Keratinocyte (primary cell): Measurements from ENCODE around the gene NEDD8. TPM values are rescaled to one million over a fixed set of nuclear protein-coding genes. Genes with fewer than 3 reads are reported as not detected.

Source experiments
- DNase-seq: peaks from one replicate; pipeline ENCODE4 v3.0.0-alpha.2; 2011; ENCODE audit warnings: low read depth, missing footprints, low spot score
- FAIRE-seq: peaks from 2 replicates; lab custom pipeline; 2011; peaks lifted over from hg19 to GRCh38; lab: Jason Lieb, UNC
- H2AFZ ChIP-seq: 2 replicates; pipeline ENCODE4 v1.6.0; 2012; ENCODE audit warnings: low read length, control low read depth, inconsistent platforms; ENCODE audit not compliant: control insufficient read depth
- H3K27ac ChIP-seq: 2 replicates; pipeline ENCODE4 v1.5.1; 2011; ENCODE audit warnings: low read length; ENCODE audit not compliant: control insufficient read depth, insufficient read depth
- H3K27me3 ChIP-seq: 3 replicates; pipeline ENCODE4 v1.6.0; 2011; ENCODE audit warnings: low read length; ENCODE audit not compliant: control insufficient read depth, insufficient read depth; ENCODE audit errors: extremely low read depth
- H3K36me3 ChIP-seq, 2 experiments: 2 replicates in 1 of 2; 3 replicates in 1 of 2; pipeline ENCODE4 v1.5.1; 2011; ENCODE audit warnings: low read length in 2 of 2, mild to moderate bottlenecking in 1 of 2; ENCODE audit not compliant: control insufficient read depth in 2 of 2, insufficient read depth in 2 of 2; ENCODE audit errors: extremely low read depth in 1 of 2
- H3K4me1 ChIP-seq: 3 replicates; pipeline ENCODE4 v1.5.1; 2011; ENCODE audit warnings: low read length; ENCODE audit not compliant: control insufficient read depth, insufficient read depth; ENCODE audit errors: extremely low read depth
- H3K4me2 ChIP-seq: 3 replicates; pipeline ENCODE4 v1.6.0; 2011; ENCODE audit warnings: low read depth, low read length; ENCODE audit not compliant: control insufficient read depth, insufficient read depth; ENCODE audit errors: extremely low read depth
- H3K4me3 ChIP-seq, 3 experiments: fragments of 200-600 bp in 1 of 3; sonication (generic) in 1 of 3; 2 replicates in 2 of 3; 3 replicates in 1 of 3; pipeline ENCODE4 v1.5.1; 2011 to 2016; ENCODE audit warnings: low read length in 3 of 3, mild to moderate bottlenecking in 3 of 3, control low read depth in 2 of 3, inconsistent platforms in 1 of 3, low read depth in 1 of 3, mixed read lengths in 1 of 3, mixed run types in 1 of 3, moderate library complexity in 1 of 3; ENCODE audit not compliant: control insufficient read depth in 2 of 3, insufficient read depth in 2 of 3; ENCODE audit errors: extremely low read depth in 1 of 3
- H3K79me2 ChIP-seq: 2 replicates; pipeline ENCODE4 v1.6.0; 2012; ENCODE audit warnings: low read length; ENCODE audit not compliant: control insufficient read depth, insufficient read depth
- H3K9ac ChIP-seq: 3 replicates; pipeline ENCODE4 v1.6.0; 2011; ENCODE audit warnings: low read length; ENCODE audit not compliant: control insufficient read depth, insufficient read depth; ENCODE audit errors: extremely low read depth
- H3K9me1 ChIP-seq: 3 replicates; pipeline ENCODE4 v1.6.0; 2011; ENCODE audit warnings: low read length; ENCODE audit not compliant: control insufficient read depth, insufficient read depth; ENCODE audit errors: extremely low read depth
- H3K9me3 ChIP-seq: 2 replicates; pipeline ENCODE4 v1.5.1; 2012; ENCODE audit warnings: low read depth, low read length; ENCODE audit not compliant: control insufficient read depth
- H4K20me1 ChIP-seq: 3 replicates; pipeline ENCODE4 v1.6.0; 2011; ENCODE audit warnings: low read length; ENCODE audit not compliant: control insufficient read depth, insufficient read depth; ENCODE audit errors: extremely low read depth
- CTCF ChIP-seq, 3 experiments: IDR thresholded peaks in 1 of 3; conservative IDR thresholded peaks in 1 of 3; optimal IDR thresholded peaks in 1 of 3; 2 replicates in 2 of 3; 3 replicates in 1 of 3; pipeline versions ENCODE3 to v1.5.1; 2011; ENCODE audit warnings: low read length in 3 of 3, mild to moderate bottlenecking in 3 of 3, moderate library complexity in 2 of 3, control low read depth in 1 of 3, inconsistent platforms in 1 of 3; ENCODE audit not compliant: insufficient read depth in 2 of 3; ENCODE audit errors: extremely low read depth in 1 of 3
- EZH2 ChIP-seq: IDR thresholded peaks from one replicate; pipeline ENCODE4 v1.6.1; 2012; ENCODE audit warnings: inconsistent platforms, mild to moderate bottlenecking, low read length, moderate library complexity
- dilution Hi-C: fragments of 300-500 bp; cut with MboI; formaldehyde crosslinking; loops from one replicate; pipeline ENCODE4 v1.7.0; 2020; ENCODE audit warnings: low sequenced_read_pairs; ENCODE audit not compliant: extremely low pct_ligation_motif_present
- polyA plus RNA-seq, 5 experiments: library from polyadenylated mRNA; depleted of rRNA in 3 of 5; stranded (reverse) in 3 of 5; stranded (forward) in 1 of 5; unstranded in 1 of 5; fragments of >200 nt; gene quantifications; 1 replicate in 1 of 5; 2 replicates in 3 of 5; 3 replicates in 1 of 5; pipeline versions ENCODE4 v1.2.1 to v1.2.3, GENCODE V29; 2011 to 2012; ENCODE audit warnings: missing spikeins in 2 of 5, low read depth in 1 of 5, low replicate concordance in 1 of 5
- small RNA-seq, 3 experiments: library from RNA; depleted of rRNA; stranded (forward); fragments of <200 nt; gene quantifications; one replicate each; pipeline ENCODE3, GENCODE V24; 2012; ENCODE audit warnings: low read depth in 3 of 3, low replicate concordance in 1 of 3; ENCODE audit not compliant: insufficient read length in 3 of 3

The NEDD8 gene
- polyA plus RNA-seq, 1 donor (not counting 4 experiments of a cell fraction or from before 2014, with no cell fraction given): 509 TPM

GRCh38 chr14:24167469-24168114, 64.6 kb downstream of the NEDD8 start:
- no peaks in the 10 kb centered on the region for H3K9me1 ChIP-seq

More at GRCh38 chr14:24167469-24168114, 64.6 kb downstream of the NEDD8 start:
- no peak for DNase-seq
- Histone ChIP-seq H3K4me3 (no peak overlapping the region), H3K4me1 (peaks cover 13% of the 10 kb centered on the region), H3K4me2 (no peak overlapping the region), H3K9me3 (no peaks in the 10 kb centered on the region), H3K27ac (no peak overlapping the region), H2AFZ (no peak overlapping the region), H3K36me3 (peaks cover 39 to 44% of the 10 kb centered on the region in 2 experiments), H4K20me1 (no peaks in the 10 kb centered on the region), H3K9ac (no peak overlapping the region), H3K79me2 (peaks cover 19% of the 10 kb centered on the region), H3K27me3 (no peaks in the 10 kb centered on the region)
- dilution Hi-C loops: no loop called here
- no peak for FAIRE-seq
- no peak for TF ChIP-seq CTCF (optimal IDR thresholded peaks at IDR 0.05 in 1 of 3, IDR thresholded peaks at IDR 0.05 in 1 of 3, conservative IDR thresholded peaks at IDR 0.05 in 1 of 3; ENCODE audit: extremely low read depth in 1 of 3, insufficient read depth in 2 of 3, low read length in 3 of 3)
- no peak for TF ChIP-seq EZH2

Small RNA genes lying within 50 kb of the gene (small RNA-seq; reads per million reads assigned to genes)
- gene AL136295.4 (0 reads per million in 3 experiments), gene CHMP4A (0 reads per million in 3 experiments), gene IPO4 (0 to 0.25 (median 0) reads per million in 3 experiments), gene MDP1 (0 reads per million in 3 experiments)

Other genes starting within 250 kb of the NEDD8 start
- gene DHRS4L2, start 243.4 kb downstream of the NEDD8 start, polyA plus RNA-seq: 16.3 to 22.8 TPM (median 18.1 TPM) in 3 replicates
- 0.02 to 0.76 TPM (median 0.12 TPM) in 3 replicates for gene CARMIL3, start 180.4 kb downstream of the NEDD8 start, polyA plus RNA-seq
- not detected in 3 replicates for gene CPNE6, start 160.8 kb downstream of the NEDD8 start, polyA plus RNA-seq
- 16.6 to 22.9 TPM (median 19.1 TPM) in 3 replicates for gene PCK2, start 138.1 kb downstream of the NEDD8 start, polyA plus RNA-seq
- 23.5 to 34.4 TPM (median 25.9 TPM) in 3 replicates for gene DCAF11, start 117.6 kb downstream of the NEDD8 start, polyA plus RNA-seq
- 0.29 to 0.72 TPM (median 0.39 TPM) in 3 replicates for gene NRL, start 117.4 kb downstream of the NEDD8 start, polyA plus RNA-seq
- 0.13 TPM in 1 of 3 replicates, not detected in the others for gene FITM1, start 101.7 kb downstream of the NEDD8 start, polyA plus RNA-seq
- gene PSME1, start 96.2 kb downstream of the NEDD8 start, polyA plus RNA-seq: 46.7 to 176 TPM (median 75.1 TPM) in 3 replicates
- gene EMC9, start 90.8 kb downstream of the NEDD8 start, polyA plus RNA-seq: 9.5 to 14.2 TPM (median 11.0 TPM) in 3 replicates
- 156 to 161 TPM (median 158 TPM) in 3 replicates for gene PSME2, start 85.8 kb downstream of the NEDD8 start, polyA plus RNA-seq
- gene RNF31, start 84.9 kb downstream of the NEDD8 start, polyA plus RNA-seq: 17.4 to 23.0 TPM (median 19.8 TPM) in 3 replicates
- 117 to 126 TPM (median 117 TPM) in 3 replicates for gene IRF9, start 71.1 kb downstream of the NEDD8 start, polyA plus RNA-seq
- gene REC8, start 60.3 kb downstream of the NEDD8 start, polyA plus RNA-seq: 6.0 to 9.2 TPM (median 6.3 TPM) in 3 replicates
- gene IPO4, start 43.6 kb downstream of the NEDD8 start, polyA plus RNA-seq: 10.0 to 32.3 TPM (median 18.6 TPM) in 3 replicates
- gene TM9SF1, start 36.9 kb downstream of the NEDD8 start, polyA plus RNA-seq: 19.2 to 56.6 TPM (median 38.2 TPM) in 3 replicates
- 0.09 TPM in 1 of 3 replicates, not detected in the others for gene TSSK4, start 26.7 kb downstream of the NEDD8 start, polyA plus RNA-seq
- 48.0 to 86.6 TPM (median 54.5 TPM) in 3 replicates for gene CHMP4A, start 18.9 kb downstream of the NEDD8 start, polyA plus RNA-seq
- gene MDP1, start 16.3 kb downstream of the NEDD8 start, polyA plus RNA-seq: 7.0 to 7.5 TPM (median 7.3 TPM) in 3 replicates
- 84.1 to 90.0 TPM (median 84.6 TPM) in 3 replicates for gene GMPR2, start 562 bp upstream of the NEDD8 start, polyA plus RNA-seq
- 43.5 to 107 TPM (median 54.3 TPM) in 3 replicates for gene TINF2, start 10.3 kb upstream of the NEDD8 start, polyA plus RNA-seq
- 13.5 to 77.5 TPM (median 16.1 TPM) in 3 replicates for gene TGM1, start 30.8 kb upstream of the NEDD8 start, polyA plus RNA-seq
- gene RABGGTA, start 39.2 kb upstream of the NEDD8 start, polyA plus RNA-seq: 29.0 to 47.2 TPM (median 40.9 TPM) in 3 replicates
- gene DHRS1, start 67.4 kb upstream of the NEDD8 start, polyA plus RNA-seq: 65.1 to 130 TPM (median 75.0 TPM) in 3 replicates
- gene NOP9, start 67.5 kb upstream of the NEDD8 start, polyA plus RNA-seq: 16.5 to 25.3 TPM (median 19.9 TPM) in 3 replicates
- 2.4 to 3.7 TPM (median 2.6 TPM) in 3 replicates for gene CIDEB, start 75.6 kb upstream of the NEDD8 start, polyA plus RNA-seq
- gene LTB4R2, start 77.8 kb upstream of the NEDD8 start, polyA plus RNA-seq: 5.4 to 13.4 TPM (median 7.9 TPM) in 3 replicates
- gene LTB4R, start 79.1 kb upstream of the NEDD8 start, polyA plus RNA-seq: 8.6 to 20.4 TPM (median 14.6 TPM) in 3 replicates
- gene ADCY4, start 102.7 kb upstream of the NEDD8 start, polyA plus RNA-seq: 0.21 to 0.44 TPM (median 0.23 TPM) in 3 replicates
- 7.3 to 10.7 TPM (median 8.0 TPM) in 3 replicates for gene RIPK3, start 107.6 kb upstream of the NEDD8 start, polyA plus RNA-seq
- 0.69 to 2.2 TPM (median 0.92 TPM) in 3 replicates for gene NFATC4, start 135.8 kb upstream of the NEDD8 start, polyA plus RNA-seq
- gene NYNRIN, start 166.6 kb upstream of the NEDD8 start, polyA plus RNA-seq: 4.9 to 9.0 TPM (median 6.5 TPM) in 3 replicates
- 1.1 to 1.8 TPM (median 1.6 TPM) in 3 replicates for gene CBLN3, start 197.3 kb upstream of the NEDD8 start, polyA plus RNA-seq
- gene KHNYN, start 197.6 kb upstream of the NEDD8 start, polyA plus RNA-seq: 20.4 to 26.0 TPM (median 25.6 TPM) in 3 replicates
- gene SDR39U1, start 210.4 kb upstream of the NEDD8 start, polyA plus RNA-seq: 25.3 to 31.1 TPM (median 27.4 TPM) in 3 replicates